GM21367 (cell line): ENCODE data around the gene CCT3.
A peak's percentile ranks its signal among the peaks of the same experiment; 100 is the strongest.
"Not testable (repeated sequence)": the region's sequence is repeated elsewhere in the genome, so short reads cannot be mapped to it uniquely, and the experiment has no call there.

Source experiments
- ATAC-seq: cut with Tn5 transposase; IDR thresholded peaks from one replicate; pipeline ENCODE4 v1.9.1; 2021; ENCODE audit not compliant: unreplicated experiment

Gene CCT3

DNA sequence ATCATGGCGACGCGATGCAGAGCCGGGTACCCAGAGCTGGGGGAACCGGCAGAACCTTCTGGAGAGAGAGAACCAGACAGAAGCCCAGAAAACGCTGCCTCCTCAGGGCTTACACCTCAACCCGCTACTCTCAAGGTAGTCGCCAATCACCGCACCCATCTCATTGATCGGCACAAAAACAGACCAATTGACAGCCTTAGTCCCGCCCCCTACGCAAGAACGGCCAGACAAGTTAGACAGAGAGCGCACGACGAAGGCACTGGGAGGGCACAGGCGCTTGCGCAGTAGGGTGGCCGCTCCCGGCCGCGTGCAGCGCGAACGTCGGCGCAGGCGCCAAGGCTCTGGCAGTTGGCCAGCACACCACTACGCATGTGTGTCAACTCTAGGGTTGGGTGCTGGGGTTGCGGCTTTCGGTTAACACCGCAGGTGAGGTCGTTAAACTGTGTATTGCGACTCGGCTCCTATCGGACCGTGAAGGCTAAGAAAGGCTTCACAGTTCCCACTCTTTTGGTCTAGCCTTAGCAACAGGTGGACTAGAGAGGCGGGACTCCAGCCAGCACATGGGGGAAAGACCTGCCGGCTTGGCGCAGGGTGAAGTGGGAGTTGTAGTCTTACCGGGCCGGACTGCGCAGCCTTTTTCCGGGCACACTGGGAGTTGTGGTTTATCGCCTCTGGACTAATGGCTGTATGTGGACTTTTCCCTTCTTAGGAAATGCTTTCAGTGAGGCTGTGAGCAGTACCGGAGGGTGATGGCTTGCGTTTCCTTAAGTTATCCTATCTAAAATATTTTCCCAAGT lies at the start of gene CCT3, which contains the start of gene TSACC:
TSS of gene CCT3 (minus strand) at position 113 of the 797 bp plus-strand sequence. CDS start at position 5, 108 bp downstream.
TSS of gene TSACC (plus strand) at position 347 of the 797 bp plus-strand sequence. CDS start 1,232 bp downstream, outside the sequence.
- peak; percentile 90 for ATAC-seq

DNA sequence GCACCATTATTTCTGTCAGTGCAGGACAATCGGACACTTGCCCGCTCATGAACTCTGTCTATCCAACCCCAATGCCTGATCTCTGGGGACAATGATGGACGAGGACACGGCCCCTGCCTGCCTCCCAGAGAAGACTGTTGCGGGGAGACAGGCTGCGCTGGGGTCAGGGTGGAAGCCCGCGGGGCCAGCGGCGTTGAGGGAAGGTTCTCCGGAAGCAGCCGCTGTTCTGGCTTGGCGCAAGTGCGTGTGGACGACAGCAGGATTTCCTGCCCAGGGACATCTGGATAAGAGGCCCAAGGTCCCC lies 49.7 kb upstream of the CCT3 start:
- no peak for ATAC-seq

DNA sequence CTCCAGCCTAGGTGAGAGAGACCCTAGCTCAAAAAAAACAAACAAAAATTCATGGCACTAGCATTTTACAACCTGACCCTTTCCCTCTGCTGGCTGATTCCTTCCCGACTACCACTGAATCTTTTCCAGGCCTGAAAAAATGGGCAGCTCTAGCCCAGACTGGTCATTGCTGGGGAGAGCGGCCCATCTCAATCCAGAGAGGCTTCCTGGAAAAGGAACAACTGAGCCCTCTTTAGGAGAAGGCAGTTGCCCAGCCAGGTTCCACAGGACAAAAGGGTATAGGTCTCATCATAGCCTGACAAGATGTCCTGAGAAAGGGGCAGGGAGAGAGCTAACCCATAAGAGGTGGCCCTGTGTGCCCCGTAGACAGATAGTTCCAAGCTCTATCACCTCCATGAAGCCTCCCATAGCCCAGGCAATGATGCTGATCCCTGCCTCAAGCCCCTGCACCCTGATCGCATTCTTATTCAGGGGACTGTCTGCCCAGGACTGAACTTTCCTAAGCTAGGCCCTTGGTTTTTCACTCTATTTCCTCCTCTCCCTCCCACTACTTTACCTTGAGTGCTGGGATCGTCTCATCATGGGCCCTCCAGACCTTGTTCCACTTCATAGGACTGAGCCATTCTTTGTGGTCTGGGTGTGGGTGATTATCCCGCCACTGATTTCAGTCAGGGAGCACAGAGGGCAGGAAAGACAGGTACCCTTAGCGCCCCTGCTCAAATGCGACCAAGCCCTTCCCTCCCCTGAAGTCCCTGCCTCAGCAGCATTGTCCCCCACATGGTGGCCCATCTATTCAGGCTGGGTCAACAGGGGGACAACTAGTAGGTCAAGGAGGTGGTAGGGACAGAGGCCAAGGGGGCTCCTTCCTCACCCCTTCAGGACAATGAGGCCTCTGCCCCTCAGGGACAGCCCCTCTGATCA lies 49.1 kb upstream of the CCT3 start:
- no peak for ATAC-seq

DNA sequence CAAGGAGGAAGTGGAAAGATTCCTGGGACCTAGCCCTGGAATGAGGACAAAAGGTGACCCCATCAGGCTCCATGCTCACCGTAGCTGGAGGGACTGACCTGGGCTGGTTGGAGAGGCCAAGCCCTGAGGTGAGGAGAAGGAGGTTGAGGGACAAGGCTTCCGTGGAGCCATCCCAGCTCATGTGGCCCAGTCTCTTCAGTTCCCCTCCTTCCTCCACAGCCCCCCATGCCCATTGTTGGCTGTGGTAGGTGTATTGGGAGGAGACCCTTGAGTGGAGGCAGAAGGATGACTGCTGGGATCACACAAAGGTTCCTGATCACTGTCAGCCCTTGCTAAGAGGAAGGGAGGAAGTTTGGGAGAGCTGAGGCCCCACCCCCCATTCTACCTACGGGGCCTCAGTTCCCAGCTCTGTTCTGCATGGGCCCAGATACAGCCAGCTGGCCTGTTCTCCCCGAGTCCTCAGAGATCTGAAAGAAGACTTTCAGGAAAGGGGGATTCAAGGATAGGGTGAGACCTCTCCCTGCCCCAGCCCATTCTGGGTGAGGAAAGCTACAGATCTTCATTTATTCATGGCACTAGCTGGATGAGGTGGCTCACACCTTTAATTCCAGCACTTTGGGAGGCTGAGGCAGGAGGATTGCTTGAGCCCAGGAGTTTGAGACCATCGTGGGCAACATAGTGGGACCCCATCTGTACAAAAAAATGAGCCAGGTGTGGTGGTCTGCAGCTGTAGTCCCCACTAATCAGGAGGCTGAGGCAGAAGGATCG lies 48.2 kb upstream of the CCT3 start:
- no peak for ATAC-seq

DNA sequence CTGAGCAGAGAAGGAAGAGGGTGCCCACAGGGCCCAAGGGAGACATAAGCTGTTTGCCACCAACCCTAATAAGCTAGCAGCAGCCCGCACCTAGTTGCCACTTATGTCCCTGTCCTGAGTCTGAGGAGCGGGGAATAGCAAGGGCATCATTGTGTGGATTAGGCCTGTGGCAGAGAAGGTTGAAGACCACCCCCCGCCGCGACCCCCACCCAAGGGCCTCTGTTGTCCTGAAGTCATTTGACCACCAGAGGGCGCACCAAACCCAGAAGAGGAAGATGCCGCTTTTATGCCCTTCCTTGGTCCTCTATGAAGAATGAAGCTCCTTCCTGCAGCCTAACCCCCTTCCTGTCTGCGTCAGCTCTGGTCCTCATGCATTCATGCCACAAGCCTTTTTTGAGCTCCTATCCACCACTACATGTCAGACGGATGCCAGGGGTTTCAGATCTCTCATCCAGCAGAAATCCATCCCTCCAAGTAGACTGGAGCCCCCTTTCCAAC lies 47.5 kb upstream of the CCT3 start:
- ATAC-seq: no peak

DNA sequence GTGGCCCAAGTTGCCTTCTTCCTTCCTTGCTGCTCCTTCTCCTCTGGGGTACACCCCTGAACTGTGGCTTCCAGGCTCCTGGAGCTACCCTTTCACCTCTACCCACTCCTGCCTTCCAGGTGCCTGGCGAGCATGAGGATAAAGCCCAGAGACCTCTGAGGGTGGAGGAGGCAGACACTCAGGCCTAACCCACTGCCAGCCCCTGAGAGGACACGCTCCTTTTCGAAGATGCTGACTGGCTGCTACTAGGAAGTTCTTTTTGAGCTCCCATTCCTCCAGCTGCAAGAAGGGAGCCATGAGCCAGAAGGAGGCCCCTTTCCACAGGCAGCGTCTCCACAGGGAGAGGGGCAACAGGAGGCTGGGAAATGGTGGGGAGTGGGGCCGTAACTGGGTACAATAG lies 46.6 kb upstream of the CCT3 start:
- ATAC-seq: no peak

DNA sequence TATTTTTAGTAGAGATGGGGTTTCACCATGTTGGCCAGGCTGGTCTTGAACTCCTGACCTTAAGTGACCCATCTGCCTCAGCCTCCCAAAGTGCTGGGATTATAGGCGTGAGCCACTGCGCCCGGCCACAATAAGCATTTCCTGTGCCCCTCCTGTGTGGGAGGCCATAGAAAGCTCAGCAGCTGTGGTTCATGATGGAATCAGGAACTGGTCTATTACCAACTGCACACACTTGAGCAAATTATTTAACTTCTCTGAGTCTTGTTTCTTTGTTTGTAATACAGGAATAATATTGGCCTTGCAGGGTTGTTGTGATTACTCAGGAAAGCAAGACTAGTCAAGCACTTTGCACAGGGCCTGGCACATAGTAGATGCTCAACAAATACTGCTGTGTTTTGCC lies 45.9 kb upstream of the CCT3 start:
- ATAC-seq: no peak

DNA sequence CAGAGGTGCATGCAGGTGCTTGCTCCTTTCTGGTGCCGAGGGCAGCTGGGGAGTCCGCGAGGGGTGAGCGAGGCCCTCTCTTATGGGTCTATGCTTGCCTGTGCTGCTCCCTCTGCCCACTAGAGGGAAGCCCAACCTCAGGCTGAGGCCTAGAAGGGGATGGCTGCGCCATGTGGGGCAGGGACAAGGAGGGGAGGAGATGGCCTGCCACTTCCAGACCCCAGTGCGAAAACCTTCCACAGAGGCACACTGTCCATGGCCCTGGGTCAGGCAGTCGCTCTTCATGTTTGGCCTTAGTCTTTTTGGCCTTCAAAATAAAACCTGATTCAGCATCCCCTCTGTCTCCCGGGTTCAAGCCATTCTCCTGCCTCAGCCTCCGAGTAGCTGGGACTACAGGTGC lies 44.9 kb upstream of the CCT3 start:
- no peak for ATAC-seq

DNA sequence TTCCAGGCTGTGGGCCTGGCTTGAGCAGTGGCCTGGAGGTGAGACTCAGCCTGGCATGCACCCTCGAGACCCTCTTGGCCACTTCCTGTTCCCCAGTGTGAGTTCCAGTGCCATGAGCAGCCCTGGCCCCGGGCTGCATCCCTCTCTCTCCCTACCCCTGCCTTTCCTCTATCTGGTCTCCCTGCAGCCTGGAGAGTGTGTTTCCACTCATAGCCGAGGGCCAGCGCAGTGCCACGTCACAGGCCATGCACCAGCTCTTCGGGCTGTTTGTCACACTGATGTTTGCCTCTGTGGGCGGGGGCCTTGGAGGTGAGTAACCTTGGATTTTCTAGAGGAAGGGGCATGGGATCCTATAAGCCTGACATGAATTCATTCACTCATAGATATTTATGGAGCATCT lies 44.5 kb upstream of the CCT3 start:
- ATAC-seq: no peak

DNA sequence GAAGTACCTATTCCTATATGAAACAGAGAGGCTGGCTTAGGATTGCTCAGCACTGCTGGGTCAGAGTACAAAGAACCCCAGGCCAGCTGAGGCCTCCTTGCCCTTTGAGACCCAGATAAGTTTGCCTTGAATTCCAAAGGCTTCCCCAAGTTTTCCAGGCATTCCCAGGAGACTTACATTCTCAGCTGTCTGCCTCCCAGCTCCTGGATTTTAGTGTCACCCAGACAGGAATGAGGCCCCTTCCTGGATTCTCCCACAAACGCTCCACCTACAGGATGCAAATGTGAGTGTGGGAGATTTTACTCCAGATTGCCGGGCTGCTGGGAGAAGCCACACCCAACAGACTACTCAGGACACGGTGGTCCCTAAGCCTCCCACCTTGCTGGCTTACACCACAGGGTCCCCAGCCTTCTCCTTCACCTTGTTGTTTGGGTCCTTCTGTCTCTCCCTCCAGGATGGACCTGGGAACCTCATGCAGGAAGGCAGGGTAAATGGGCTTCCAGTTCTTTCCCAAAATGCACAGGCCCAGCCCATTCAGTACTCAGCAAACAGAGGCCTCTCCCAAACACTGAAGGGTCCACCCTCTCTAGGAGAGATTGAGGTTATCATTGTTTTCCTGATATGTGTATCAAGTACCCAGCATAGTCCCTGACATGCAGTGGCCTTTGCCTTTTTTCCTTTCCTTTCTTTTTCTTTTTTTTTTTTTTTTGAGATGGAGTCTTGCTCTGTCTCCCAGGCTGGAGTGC lies 41.5 kb upstream of the CCT3 start:
- ATAC-seq: no peak

DNA sequence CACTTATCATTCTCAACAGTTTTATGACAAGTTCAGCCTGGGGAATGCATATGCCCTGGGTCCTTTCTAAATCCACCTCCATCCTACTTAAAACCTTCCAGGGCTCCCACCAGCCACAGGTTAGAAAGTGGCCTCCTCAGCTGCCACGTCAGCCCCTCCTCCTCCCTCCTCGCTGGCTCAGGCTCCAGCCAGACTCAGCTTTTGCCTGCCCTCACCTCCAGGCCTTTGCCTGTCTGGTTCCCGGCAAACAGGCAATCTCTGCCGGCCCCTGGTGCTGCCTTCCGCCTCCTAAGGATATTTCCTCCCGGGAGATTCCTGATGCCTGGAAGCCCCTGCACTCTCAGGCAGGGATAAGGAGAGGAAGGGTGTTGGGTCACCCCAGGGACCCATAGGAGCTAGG lies 40.5 kb upstream of the CCT3 start:
- no peak for ATAC-seq

DNA sequence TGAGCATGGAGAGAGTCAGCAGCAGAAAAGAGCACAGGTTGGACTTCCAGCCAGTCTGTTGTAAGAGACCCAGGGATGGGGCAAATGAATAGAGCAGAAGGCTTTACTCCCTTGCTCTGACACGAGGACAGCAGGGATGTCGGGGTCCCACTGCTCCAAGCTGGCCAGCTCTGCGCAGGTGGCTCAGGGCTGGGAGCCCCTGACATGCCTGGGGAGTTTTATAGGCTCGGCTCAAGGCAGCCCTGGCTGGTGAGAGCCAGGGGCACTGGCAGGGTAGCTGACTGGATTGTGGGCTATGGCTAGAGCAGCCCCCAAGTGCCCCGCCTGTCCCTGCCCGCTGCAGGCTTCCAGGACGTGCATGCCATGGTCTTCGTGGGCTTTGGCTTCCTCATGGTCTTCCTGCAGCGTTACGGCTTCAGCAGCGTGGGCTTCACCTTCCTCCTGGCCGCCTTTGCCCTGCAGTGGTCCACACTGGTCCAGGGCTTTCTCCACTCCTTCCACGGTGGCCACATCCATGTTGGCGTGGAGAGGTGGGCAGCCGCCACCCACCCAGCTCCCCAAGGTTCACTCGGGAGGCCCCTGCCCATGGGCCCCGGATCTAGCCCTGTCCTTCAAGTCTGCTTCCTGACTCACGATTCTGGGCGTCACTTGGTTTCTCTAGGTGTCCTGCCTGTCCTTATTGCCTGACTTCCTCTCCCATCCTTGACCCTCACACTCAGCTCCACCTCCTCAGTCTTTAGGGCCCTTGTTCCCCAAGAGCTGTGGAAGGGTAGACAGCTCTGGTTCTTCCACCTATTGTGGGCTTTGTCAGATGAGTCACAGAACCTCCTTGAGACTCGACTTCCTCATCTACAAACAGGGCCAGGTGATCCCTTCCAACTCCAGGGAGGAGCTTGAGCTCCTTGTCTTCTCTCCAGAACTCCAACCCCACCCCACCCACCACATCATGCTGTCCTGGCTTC lies 39.1 kb upstream of the CCT3 start:
- ATAC-seq: no peak

DNA sequence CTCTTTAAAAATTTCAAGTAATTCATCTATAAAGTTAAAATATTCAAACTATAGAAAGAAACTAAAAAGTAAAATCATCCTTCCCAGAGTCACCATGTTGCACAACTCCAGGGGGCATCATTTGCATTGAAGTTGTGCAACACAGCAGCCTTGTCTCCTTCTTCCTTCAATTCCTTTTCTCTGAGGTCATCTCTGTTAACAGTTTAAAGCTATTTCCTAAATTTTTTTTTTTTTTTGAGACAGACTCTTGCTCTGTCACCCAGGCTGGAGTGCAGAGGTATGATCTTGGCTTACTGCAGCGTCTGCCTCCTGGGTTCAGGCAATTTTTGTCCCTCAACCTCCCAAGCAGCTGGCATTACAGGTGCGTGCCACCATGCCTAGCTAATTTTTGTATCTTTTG lies 38.1 kb upstream of the CCT3 start:
- ATAC-seq: no peak

DNA sequence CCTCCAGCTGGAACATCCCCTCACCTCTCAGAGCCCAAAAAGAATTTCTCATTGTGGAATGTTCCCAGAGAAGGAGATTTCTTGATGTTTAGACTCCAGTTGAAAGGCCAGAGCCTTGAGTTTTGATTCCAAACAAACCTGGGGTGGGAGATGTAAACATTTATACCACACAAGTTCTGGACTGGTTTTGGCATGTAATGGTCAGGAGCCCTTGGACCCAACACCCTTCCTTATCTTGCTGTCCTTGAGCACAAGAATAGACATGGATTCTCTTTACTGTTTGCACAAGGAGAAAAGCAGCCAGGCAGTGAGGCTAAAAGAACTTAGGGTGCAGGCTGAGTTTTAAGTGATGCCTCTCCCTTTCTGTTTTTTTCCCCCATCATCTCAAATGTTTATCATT lies 35.5 kb upstream of the CCT3 start:
- no peak for ATAC-seq

DNA sequence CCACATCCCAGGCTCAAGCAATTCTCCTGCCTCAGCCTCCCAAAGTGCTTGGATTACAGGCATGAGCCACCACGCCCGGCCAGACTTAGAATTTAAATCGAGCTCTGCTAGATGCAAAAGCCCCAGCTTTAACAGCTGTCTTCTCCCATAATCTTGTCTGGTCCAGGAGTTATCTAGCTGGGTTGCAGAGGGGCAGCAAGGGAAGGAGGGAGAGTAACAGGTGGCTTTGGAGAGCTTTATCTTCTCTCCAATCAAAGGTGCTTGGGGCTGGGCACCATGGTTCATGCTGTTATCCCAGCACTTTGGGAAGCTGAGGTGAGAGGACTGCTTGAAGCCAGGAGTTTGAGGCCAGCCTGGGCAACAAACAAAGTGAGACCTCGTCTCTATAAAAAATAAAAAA lies 34.8 kb upstream of the CCT3 start:
- ATAC-seq: no peak

DNA sequence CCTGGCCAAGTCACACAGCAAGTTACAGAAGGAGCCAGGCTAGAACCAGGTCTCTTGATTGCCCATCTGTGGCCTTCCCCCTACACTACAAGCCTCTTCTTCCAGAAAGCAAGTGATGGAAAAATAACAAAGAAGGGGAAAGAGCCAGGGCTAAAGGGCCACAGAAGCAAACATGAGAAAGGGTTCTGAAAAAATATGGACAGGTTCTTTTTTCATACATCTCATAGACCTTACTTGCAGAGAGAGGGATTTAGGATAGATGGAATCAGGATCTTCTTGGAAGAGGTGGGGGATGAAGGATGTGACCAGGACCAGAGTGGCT lies 34.1 kb upstream of the CCT3 start:
- ATAC-seq: no peak

DNA sequence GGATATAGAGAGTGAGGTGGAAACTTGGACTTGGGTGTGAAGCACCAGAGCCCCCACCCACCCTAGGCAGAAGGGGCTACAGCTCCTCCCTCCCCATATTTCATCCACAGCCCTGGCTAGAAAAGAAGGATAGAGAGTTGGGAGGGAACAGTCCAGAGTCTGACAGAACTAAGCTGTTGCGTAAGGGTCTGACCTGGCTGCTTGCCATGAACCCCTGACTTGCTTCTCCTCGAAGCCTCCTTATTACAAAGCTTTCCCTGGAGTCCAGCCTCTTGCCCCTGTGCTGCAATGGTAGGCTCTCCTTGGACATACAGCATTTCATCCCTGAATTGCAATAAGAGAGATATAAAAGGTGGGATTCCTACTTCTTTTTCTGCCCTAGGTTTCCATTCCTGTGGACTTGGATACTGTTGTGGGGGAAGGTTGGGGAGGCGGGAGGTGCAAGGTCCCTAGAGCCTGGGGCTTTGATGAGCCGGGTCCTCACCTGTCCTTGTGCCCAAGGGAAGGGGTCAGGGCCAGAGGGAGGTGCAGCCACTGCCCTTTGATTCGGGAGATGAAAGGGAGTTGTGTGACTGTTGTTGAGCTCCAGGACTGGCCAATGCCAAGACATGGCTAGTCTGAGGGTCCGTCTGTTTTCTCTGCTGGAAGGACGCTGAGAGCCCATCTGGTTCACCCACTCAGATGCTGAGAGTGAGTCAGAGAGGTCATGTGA lies 33.6 kb upstream of the CCT3 start:
- no peak for ATAC-seq

DNA sequence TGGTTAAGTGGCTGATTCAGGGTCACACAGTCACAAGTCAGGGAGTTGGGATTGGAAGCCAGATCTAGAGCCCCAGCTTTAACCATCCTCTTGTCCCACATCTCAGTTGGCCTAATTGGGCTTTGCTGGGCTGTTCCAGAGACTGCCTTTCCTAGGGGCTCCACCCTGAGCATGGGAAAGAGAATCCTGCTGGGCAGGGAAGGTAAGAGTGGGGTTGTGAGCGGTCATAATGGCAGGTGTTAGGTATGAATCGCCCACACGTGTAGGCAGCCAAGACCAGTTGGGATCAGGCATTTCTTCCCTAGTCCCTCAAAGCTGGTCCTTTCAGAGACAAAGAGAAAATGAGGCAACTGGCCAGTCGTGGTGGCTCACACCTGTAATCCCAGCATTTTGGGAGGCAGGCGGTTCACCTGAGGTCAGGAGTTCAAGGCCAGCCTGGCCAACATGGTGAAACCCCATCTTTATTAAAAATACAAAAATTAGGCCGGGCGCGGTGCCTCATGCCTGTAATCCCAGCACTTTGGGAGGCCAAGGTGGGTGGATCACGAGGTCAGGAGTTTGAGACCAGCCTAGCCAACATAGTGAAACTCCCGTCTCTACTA lies 31.7 kb upstream of the CCT3 start:
- ATAC-seq: not testable (repeated sequence)
